ENCODE measurements around the gene PLXNA2.

Gene PLXNA2

GRCh38 chr1:208166340-208167138 is 77.6 kb downstream of the PLXNA2 start:
- peaks cover 15% of the 10 kb centered on the region for H3K4me1 ChIP-seq (ENCODE audit: control insufficient read depth, low read depth, low read length)
- H3K9ac ChIP-seq (ENCODE audit: low read length), result no peak overlapping the region
- no peak overlapping the region for H3K4me2 ChIP-seq (ENCODE audit: low read length)
- H3K56ac ChIP-seq (ENCODE audit: low read length), result no peak overlapping the region
- no peak overlapping the region for H3K27ac ChIP-seq (ENCODE audit: low read depth, low read length)
- no peaks in the 10 kb centered on the region for H3K36me3 ChIP-seq (ENCODE audit: control insufficient read depth, insufficient read depth, low read length)
- no peak overlapping the region for H2BK15ac ChIP-seq (replicated peaks; ENCODE audit: low read depth)
- H3K79me1 ChIP-seq (ENCODE audit: low read length), result peaks cover 3% of the 10 kb centered on the region
- no peaks in the 10 kb centered on the region for H3K79me2 ChIP-seq (ENCODE audit: control insufficient read depth, insufficient read depth, low read length)
- H2BK120ac ChIP-seq (ENCODE audit: low read depth, low read length), result no peak overlapping the region
- H4K8ac ChIP-seq (ENCODE audit: low read depth, low read length), result no peak overlapping the region
- H4K5ac ChIP-seq (ENCODE audit: low read length), result no peak overlapping the region
- H3K27me3 ChIP-seq (ENCODE audit: insufficient read depth, low read length, poor library complexity), result no peaks in the 10 kb centered on the region
- DNase-seq, result peak; percentile 79
- no peak overlapping the region for H3K4me3 ChIP-seq (ENCODE audit: low read length)
- H3K23ac ChIP-seq (ENCODE audit: low read length), result no peak overlapping the region
- no peak overlapping the region for H3K4ac ChIP-seq (ENCODE audit: low read depth, low read length)
- no peak overlapping the region for H2BK5ac ChIP-seq (ENCODE audit: low read length)
- H3K18ac ChIP-seq (ENCODE audit: low read length), result no peak overlapping the region
- H2AK5ac ChIP-seq (ENCODE audit: low read length), result no peak overlapping the region
- no CpG with 5 or more reads among the region's 4 CpGs for WGBS (ENCODE audit: extremely low coverage, insufficient coverage, low lambda C conversion rate)

DNA sequence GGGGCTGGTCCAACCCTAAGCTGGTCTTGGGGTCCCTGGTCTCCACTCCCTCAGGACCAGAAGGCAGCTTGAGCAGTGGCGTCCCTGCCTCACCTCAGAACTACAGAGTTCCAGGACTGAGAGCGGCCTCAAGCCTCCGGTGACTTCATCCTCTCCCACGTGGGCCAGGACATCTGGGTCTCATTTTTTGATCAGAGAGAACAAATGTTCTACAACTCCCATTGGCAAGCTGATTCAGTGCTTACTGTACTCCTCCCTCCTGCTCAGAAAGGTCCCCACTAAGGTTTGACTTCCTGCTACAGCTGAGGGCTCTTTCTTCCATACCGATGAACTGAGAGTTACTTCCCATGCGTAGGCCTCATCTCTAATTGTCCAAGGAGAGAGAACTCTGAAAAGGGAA is 78.5 kb downstream of the PLXNA2 start:
- no peak overlapping the region for H2BK120ac ChIP-seq (ENCODE audit: low read depth, low read length)
- no peaks in the 10 kb centered on the region for H3K79me2 ChIP-seq (ENCODE audit: control insufficient read depth, insufficient read depth, low read length)
- H3K36me3 ChIP-seq (ENCODE audit: control insufficient read depth, insufficient read depth, low read length), result no peaks in the 10 kb centered on the region
- H4K8ac ChIP-seq (ENCODE audit: low read depth, low read length), result no peak overlapping the region
- no peaks in the 10 kb centered on the region for H3K27me3 ChIP-seq (ENCODE audit: insufficient read depth, low read length, poor library complexity)
- no peak overlapping the region for H4K5ac ChIP-seq (ENCODE audit: low read length)
- no peak overlapping the region for H3K18ac ChIP-seq (ENCODE audit: low read length)
- H3K4me3 ChIP-seq (ENCODE audit: low read length), result no peak overlapping the region
- H2BK5ac ChIP-seq (ENCODE audit: low read length), result no peak overlapping the region
- H3K4me2 ChIP-seq (ENCODE audit: low read length), result no peak overlapping the region
- no peak overlapping the region for H2BK15ac ChIP-seq (replicated peaks; ENCODE audit: low read depth)
- no CpG with 5 or more reads among the region's 6 CpGs for WGBS (ENCODE audit: extremely low coverage, insufficient coverage, low lambda C conversion rate)
- H3K79me1 ChIP-seq (ENCODE audit: low read length), result peaks cover 3% of the 10 kb centered on the region
- no peak overlapping the region for H3K56ac ChIP-seq (ENCODE audit: low read length)
- H3K9ac ChIP-seq (ENCODE audit: low read length), result no peak overlapping the region
- H3K23ac ChIP-seq (ENCODE audit: low read length), result no peak overlapping the region
- H3K27ac ChIP-seq (ENCODE audit: low read depth, low read length), result no peak overlapping the region
- H3K4me1 ChIP-seq (ENCODE audit: control insufficient read depth, low read depth, low read length), result peaks cover 19% of the 10 kb centered on the region
- no peak for DNase-seq
- H3K4ac ChIP-seq (ENCODE audit: low read depth, low read length), result no peak overlapping the region
- no peak overlapping the region for H2AK5ac ChIP-seq (ENCODE audit: low read length)

GRCh38 chr1:208164609-208165008 is 79.6 kb downstream of the PLXNA2 start:
- Histone ChIP-seq H3K18ac (ENCODE audit: low read length) (no peak overlapping the region), H3K56ac (ENCODE audit: low read length) (no peak overlapping the region), H4K5ac (ENCODE audit: low read length) (no peak overlapping the region), H3K79me1 (ENCODE audit: low read length) (peaks cover 3% of the 10 kb centered on the region), H3K27me3 (ENCODE audit: insufficient read depth, low read length, poor library complexity) (no peaks in the 10 kb centered on the region), H3K4me3 (ENCODE audit: low read length) (no peak overlapping the region), H2BK15ac (replicated peaks; ENCODE audit: low read depth) (no peak overlapping the region), H3K4ac (ENCODE audit: low read depth, low read length) (no peak overlapping the region), H3K27ac (ENCODE audit: low read depth, low read length) (no peak overlapping the region), H3K9ac (ENCODE audit: low read length) (no peak overlapping the region), H4K8ac (ENCODE audit: low read depth, low read length) (no peak overlapping the region), H3K79me2 (ENCODE audit: control insufficient read depth, insufficient read depth, low read length) (no peaks in the 10 kb centered on the region), H3K4me2 (ENCODE audit: low read length) (no peak overlapping the region), H3K4me1 (ENCODE audit: control insufficient read depth, low read depth, low read length) (peaks cover 28% of the 10 kb centered on the region), H2BK120ac (ENCODE audit: low read depth, low read length) (no peak overlapping the region), H2AK5ac (ENCODE audit: low read length) (no peak overlapping the region), H3K36me3 (ENCODE audit: control insufficient read depth, insufficient read depth, low read length) (no peaks in the 10 kb centered on the region), H2BK5ac (ENCODE audit: low read length) (no peak overlapping the region), H3K23ac (ENCODE audit: low read length) (no peak overlapping the region)
- no CpG with 5 or more reads among the region's 12 CpGs for WGBS (ENCODE audit: extremely low coverage, insufficient coverage, low lambda C conversion rate)
- peak; percentile 51 for DNase-seq

DNA sequence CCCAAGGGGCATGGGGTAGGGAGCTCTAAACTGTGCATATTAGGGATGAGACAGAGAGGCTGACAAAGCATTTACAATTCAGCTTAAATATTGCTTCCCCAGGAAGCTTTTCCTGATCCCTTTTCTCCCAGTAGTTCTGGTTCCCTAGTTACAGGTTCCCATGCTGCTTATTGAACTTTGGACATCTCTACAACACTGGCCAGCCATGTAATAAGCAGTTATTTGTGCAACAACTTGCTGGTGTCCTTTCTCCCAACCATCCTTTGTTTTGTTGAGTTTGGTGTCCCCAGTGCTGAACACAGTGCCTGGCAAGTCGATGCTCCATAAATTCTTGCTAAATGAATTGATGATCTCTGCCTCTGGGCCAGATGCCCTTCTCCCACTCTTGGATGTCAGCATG is 80.6 kb downstream of the PLXNA2 start:
- H3K9ac ChIP-seq (ENCODE audit: low read length), result no peak overlapping the region
- H3K4me2 ChIP-seq (ENCODE audit: low read length), result no peak overlapping the region
- H3K79me1 ChIP-seq (ENCODE audit: low read length), result peaks cover 3% of the 10 kb centered on the region
- H3K36me3 ChIP-seq (ENCODE audit: control insufficient read depth, insufficient read depth, low read length), result no peaks in the 10 kb centered on the region
- no peak overlapping the region for H4K8ac ChIP-seq (ENCODE audit: low read depth, low read length)
- no peak overlapping the region for H2AK5ac ChIP-seq (ENCODE audit: low read length)
- H3K27ac ChIP-seq (ENCODE audit: low read depth, low read length), result no peak overlapping the region
- H3K4ac ChIP-seq (ENCODE audit: low read depth, low read length), result no peak overlapping the region
- no peaks in the 10 kb centered on the region for H3K79me2 ChIP-seq (ENCODE audit: control insufficient read depth, insufficient read depth, low read length)
- no peak overlapping the region for H2BK5ac ChIP-seq (ENCODE audit: low read length)
- H2BK15ac ChIP-seq (replicated peaks; ENCODE audit: low read depth), result no peak overlapping the region
- H3K56ac ChIP-seq (ENCODE audit: low read length), result no peak overlapping the region
- DNase-seq, result no peak
- no peak overlapping the region for H3K18ac ChIP-seq (ENCODE audit: low read length)
- H3K23ac ChIP-seq (ENCODE audit: low read length), result no peak overlapping the region
- no peaks in the 10 kb centered on the region for H3K27me3 ChIP-seq (ENCODE audit: insufficient read depth, low read length, poor library complexity)
- WGBS (ENCODE audit: extremely low coverage, insufficient coverage, low lambda C conversion rate), result no CpG with 5 or more reads among the region's 1 CpG
- H2BK120ac ChIP-seq (ENCODE audit: low read depth, low read length), result no peak overlapping the region
- H3K4me3 ChIP-seq (ENCODE audit: low read length), result no peak overlapping the region
- peaks cover 35% of the 10 kb centered on the region for H3K4me1 ChIP-seq (ENCODE audit: control insufficient read depth, low read depth, low read length)
- H4K5ac ChIP-seq (ENCODE audit: low read length), result no peak overlapping the region

DNA sequence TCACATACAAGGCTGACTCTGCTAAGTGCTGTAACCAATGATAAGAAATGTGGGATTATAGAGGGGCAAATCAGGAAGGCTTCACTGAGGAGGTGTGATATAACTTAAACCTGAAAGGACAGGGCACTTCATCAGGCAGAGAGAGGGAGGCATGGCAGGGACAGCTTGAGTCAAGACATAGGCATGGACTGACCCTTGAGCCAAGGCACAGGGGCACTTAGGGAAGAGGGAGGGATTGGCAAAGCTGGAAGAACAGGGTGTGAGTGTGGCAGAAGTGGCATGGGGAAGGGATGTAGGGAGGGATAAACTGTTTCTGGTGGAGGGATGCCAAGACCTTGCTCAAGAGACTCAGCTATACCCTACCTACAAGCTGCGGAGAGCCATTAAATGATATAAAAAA is 81.3 kb downstream of the PLXNA2 start:
- peak overlapping the region; percentile 26 for H3K56ac ChIP-seq (ENCODE audit: low read length)
- no peak for DNase-seq
- WGBS (ENCODE audit: extremely low coverage, insufficient coverage, low lambda C conversion rate), result no CpG with 5 or more reads among the region's 1 CpG
- no peak overlapping the region for H3K9ac ChIP-seq (ENCODE audit: low read length)
- no peak overlapping the region for H2BK120ac ChIP-seq (ENCODE audit: low read depth, low read length)
- no peak overlapping the region for H3K27ac ChIP-seq (ENCODE audit: low read depth, low read length)
- no peak overlapping the region for H2BK15ac ChIP-seq (replicated peaks; ENCODE audit: low read depth)
- H2AK5ac ChIP-seq (ENCODE audit: low read length), result no peak overlapping the region
- H3K79me2 ChIP-seq (ENCODE audit: control insufficient read depth, insufficient read depth, low read length), result no peaks in the 10 kb centered on the region
- no peak overlapping the region for H2BK5ac ChIP-seq (ENCODE audit: low read length)
- no peak overlapping the region for H3K4ac ChIP-seq (ENCODE audit: low read depth, low read length)
- no peak overlapping the region for H4K5ac ChIP-seq (ENCODE audit: low read length)
- H3K4me3 ChIP-seq (ENCODE audit: low read length), result no peak overlapping the region
- H3K4me2 ChIP-seq (ENCODE audit: low read length), result no peak overlapping the region
- H3K36me3 ChIP-seq (ENCODE audit: control insufficient read depth, insufficient read depth, low read length), result no peaks in the 10 kb centered on the region
- H3K23ac ChIP-seq (ENCODE audit: low read length), result no peak overlapping the region
- no peaks in the 10 kb centered on the region for H3K27me3 ChIP-seq (ENCODE audit: insufficient read depth, low read length, poor library complexity)
- H3K4me1 ChIP-seq (ENCODE audit: control insufficient read depth, low read depth, low read length), result peaks cover 39% of the 10 kb centered on the region
- H4K8ac ChIP-seq (ENCODE audit: low read depth, low read length), result no peak overlapping the region
- peaks cover 3% of the 10 kb centered on the region for H3K79me1 ChIP-seq (ENCODE audit: low read length)
- H3K18ac ChIP-seq (ENCODE audit: low read length), result no peak overlapping the region

All from mesendoderm (in vitro differentiated cells).